ENCODE measurements around the gene NEU1. TPM values are rescaled to one million over a fixed set of nuclear protein-coding genes. Genes with fewer than 3 reads are reported as not detected.

Gene NEU1
- total RNA-seq, 1 donor from 2014 or later, result 46.9 TPM

- TF ChIP-seq, protein P1, sequence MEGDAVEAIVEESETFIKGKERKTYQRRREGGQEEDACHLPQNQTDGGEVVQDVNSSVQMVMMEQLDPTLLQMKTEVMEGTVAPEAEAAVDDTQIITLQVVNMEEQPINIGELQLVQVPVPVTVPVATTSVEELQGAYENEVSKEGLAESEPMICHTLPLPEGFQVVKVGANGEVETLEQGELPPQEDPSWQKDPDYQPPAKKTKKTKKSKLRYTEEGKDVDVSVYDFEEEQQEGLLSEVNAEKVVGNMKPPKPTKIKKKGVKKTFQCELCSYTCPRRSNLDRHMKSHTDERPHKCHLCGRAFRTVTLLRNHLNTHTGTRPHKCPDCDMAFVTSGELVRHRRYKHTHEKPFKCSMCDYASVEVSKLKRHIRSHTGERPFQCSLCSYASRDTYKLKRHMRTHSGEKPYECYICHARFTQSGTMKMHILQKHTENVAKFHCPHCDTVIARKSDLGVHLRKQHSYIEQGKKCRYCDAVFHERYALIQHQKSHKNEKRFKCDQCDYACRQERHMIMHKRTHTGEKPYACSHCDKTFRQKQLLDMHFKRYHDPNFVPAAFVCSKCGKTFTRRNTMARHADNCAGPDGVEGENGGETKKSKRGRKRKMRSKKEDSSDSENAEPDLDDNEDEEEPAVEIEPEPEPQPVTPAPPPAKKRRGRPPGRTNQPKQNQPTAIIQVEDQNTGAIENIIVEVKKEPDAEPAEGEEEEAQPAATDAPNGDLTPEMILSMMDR (conservative IDR thresholded peaks at IDR 0.05), result no peak
- Mint-ChIP-seq H3K27ac (peak overlapping the region; percentile 99), H3K36me3 (peaks cover 43% of the 10 kb centered on the region), H3K4me1 (ENCODE audit: unreplicated experiment) (peaks cover 35% of the 10 kb centered on the region), H3K27me3 (no peaks in the 10 kb centered on the region), H3K9me3 (no peaks in the 10 kb centered on the region), H3K4me3 (peak overlapping the region; percentile 98)
- DNase-seq (ENCODE audit: extremely low spot score, unreplicated experiment), result no peak
These were observed 25.1 kb downstream of the NEU1 start for GRCh38 chr6:31837369-31838113.

DNA sequence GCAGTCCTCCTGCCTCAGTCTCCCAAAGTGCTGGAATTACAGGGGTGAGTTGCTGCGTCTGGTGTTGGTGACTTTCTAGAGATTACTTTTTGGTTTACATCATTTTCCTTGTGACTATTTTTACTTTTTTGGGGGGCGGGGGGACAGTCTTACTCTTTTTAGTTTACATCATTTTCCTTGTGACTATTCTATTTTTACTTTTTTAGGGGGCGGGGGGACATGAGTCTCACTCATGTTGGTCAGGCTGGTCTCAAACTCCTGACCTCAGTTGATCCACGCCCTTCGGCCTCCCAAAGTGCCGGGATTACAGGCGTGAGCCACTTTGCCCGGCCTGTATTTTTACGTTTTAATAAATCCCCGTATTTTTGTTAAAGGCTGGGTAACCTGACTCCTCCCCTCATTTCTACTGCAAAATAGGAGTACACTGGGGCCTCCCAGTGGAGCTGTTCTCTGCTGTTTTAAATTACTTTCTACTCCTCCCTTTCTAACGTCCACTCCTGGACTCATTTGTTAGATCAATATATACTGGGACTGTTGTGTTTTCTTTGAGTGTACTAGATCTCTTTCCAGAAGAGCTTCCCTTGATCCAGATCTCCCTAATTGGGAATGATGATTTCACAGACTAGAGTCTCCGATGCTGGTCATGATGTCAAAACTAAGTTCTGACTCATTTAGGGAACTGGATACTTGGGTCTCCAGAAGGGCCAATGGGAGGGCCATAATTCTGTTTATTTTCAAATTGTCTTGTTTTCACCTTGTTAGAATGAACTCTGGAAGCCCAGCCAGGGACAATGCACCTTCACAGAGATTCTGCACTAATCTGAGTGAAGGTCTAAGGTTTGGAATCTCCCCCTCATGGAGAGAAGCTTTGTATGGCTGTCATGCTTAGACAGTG, 25.9 kb downstream of the NEU1 start:
- DNase-seq (ENCODE audit: extremely low spot score, unreplicated experiment), result no peak
- peaks cover 43% of the 10 kb centered on the region for H3K36me3 Mint-ChIP-seq

DNA sequence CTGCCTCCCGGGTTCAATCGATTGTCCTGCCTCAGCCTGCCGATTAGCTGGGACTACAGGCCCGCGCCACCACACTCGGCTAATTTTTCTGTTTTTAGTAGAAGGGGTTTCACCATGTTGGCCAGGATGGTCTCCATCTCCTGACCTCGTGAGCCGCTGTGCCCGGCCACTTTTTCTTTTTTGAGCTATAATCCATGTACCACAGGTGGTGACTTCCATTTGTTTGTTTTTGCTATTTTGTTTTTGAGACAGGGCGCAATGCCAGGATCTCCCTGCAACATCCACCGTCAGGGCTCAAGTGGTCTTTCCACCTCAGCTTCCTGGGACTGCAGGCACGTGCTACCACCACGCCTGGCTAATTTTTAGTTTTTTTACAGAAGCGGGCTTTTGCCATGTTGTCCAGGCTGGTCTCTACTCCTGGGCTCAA, 26.6 kb downstream of the NEU1 start:
- H3K27me3 Mint-ChIP-seq, result no peaks in the 10 kb centered on the region
- DNase-seq (ENCODE audit: extremely low spot score, unreplicated experiment), result no peak
- TF ChIP-seq, protein P1 (conservative IDR thresholded peaks at IDR 0.05), result peak; percentile 4
- H3K4me3 Mint-ChIP-seq, result peak overlapping the region; percentile 98
- H3K9me3 Mint-ChIP-seq, result no peaks in the 10 kb centered on the region
- H3K27ac Mint-ChIP-seq, result peak overlapping the region; percentile 99
- peaks cover 35% of the 10 kb centered on the region for H3K4me1 Mint-ChIP-seq (ENCODE audit: unreplicated experiment)
- peaks cover 43% of the 10 kb centered on the region for H3K36me3 Mint-ChIP-seq

More for the DNA sequence above, 25.9 kb downstream of the NEU1 start:
- Mint-ChIP-seq H3K9me3 (no peaks in the 10 kb centered on the region), H3K27me3 (no peaks in the 10 kb centered on the region), H3K4me3 (peak overlapping the region; percentile 98), H3K27ac (peak overlapping the region; percentile 99), H3K4me1 (ENCODE audit: unreplicated experiment) (peaks cover 35% of the 10 kb centered on the region)
- TF ChIP-seq, protein P1 (conservative IDR thresholded peaks at IDR 0.05), result peak; percentile 4

GRCh38 chr6:31834367-31835250, 28.0 kb downstream of the NEU1 start:
- H3K9me3 Mint-ChIP-seq, result no peaks in the 10 kb centered on the region
- peak overlapping the region; percentile 99 for H3K27ac Mint-ChIP-seq
- H3K4me1 Mint-ChIP-seq (ENCODE audit: unreplicated experiment), result peaks cover 48% of the 10 kb centered on the region
- H3K36me3 Mint-ChIP-seq, result peaks cover 37% of the 10 kb centered on the region
- H3K27me3 Mint-ChIP-seq, result no peaks in the 10 kb centered on the region
- peak; percentile 86 for DNase-seq (ENCODE audit: extremely low spot score, unreplicated experiment)
- TF ChIP-seq, protein P1 (conservative IDR thresholded peaks at IDR 0.05), result no peak
- H3K4me3 Mint-ChIP-seq, result peak overlapping the region; percentile 98

Data from type B pancreatic cell (in vitro differentiated cells).